Choroid plexus epithelial cell (primary cell): ENCODE measurements around the gene AHRR.

Source experiments
- DNase-seq: peaks from one replicate; pipeline ENCODE4 v3.0.0-alpha.2; 2010; ENCODE audit warnings: low read depth
- H3K4me3 ChIP-seq: 2 replicates; pipeline ENCODE4 v1.5.1; 2011; ENCODE audit warnings: low read depth, mild to moderate bottlenecking, control low read depth, low read length, moderate library complexity
- TF ChIP-seq, protein P1 (sequence below): conservative IDR thresholded peaks from 2 replicates; pipeline ENCODE4 v1.5.1; 2011; ENCODE audit warnings: low read depth, mild to moderate bottlenecking, control low read depth, inconsistent platforms, low read length, moderate library complexity

The AHRR gene

DNA sequence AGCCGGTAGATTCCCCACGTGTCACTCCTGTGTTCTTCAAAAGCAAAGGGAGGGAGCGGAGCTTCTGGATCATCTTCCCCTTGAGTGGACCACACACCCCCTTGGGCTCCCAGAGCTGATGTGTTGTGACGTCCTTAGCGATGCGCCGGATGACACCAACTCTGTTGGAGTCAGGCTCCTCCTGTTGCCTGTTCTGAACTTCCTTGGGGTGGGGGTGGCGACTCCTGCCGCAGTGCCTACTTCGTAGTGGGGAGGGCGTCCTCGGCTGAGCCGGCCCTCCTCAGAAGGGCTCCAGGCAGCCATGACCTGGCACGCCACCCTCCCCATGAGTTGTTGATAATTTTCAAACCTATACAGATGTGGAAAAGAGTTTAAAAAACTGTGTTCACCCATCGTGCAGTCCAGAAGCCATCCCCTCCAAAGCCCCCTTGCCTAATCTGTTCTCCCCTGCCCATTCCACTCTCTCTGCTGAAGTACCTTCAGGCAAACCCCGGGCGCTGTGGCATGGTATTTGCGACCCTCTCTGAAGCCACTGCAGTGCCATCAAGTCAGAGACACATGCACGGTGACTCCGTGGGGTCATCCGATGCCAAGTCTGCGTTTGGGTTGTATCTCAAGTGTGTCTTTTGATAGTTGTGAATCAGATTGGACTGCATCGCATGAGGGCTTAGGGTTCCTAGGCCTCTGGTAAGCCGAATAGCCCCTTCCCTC, 138.2 kb downstream of the AHRR start:
- TF ChIP-seq, protein P1, sequence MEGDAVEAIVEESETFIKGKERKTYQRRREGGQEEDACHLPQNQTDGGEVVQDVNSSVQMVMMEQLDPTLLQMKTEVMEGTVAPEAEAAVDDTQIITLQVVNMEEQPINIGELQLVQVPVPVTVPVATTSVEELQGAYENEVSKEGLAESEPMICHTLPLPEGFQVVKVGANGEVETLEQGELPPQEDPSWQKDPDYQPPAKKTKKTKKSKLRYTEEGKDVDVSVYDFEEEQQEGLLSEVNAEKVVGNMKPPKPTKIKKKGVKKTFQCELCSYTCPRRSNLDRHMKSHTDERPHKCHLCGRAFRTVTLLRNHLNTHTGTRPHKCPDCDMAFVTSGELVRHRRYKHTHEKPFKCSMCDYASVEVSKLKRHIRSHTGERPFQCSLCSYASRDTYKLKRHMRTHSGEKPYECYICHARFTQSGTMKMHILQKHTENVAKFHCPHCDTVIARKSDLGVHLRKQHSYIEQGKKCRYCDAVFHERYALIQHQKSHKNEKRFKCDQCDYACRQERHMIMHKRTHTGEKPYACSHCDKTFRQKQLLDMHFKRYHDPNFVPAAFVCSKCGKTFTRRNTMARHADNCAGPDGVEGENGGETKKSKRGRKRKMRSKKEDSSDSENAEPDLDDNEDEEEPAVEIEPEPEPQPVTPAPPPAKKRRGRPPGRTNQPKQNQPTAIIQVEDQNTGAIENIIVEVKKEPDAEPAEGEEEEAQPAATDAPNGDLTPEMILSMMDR: no peak
- no peak for DNase-seq

DNA sequence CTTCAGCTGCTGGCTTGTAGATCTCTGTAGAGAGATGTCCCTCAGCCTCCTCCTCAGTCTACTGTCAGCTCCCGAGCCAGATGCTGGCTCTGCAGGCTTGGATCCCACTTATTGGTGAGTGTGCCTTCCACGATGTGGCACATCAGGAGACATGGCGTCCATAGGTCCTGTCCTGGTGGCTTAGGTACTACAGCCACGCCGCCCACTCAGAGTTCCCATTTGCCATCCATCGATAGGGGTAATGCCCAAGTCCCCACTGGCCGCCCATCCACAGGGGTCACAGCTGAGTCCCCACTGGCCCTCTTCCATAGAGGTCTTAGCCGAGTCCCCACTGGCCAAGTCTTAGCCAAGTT, 138.7 kb downstream of the AHRR start:
- TF ChIP-seq, protein P1: no peak
- no peak for DNase-seq

More for the DNA sequence above, 138.2 kb downstream of the AHRR start:
- H3K4me3 ChIP-seq: no peak overlapping the region

DNA sequence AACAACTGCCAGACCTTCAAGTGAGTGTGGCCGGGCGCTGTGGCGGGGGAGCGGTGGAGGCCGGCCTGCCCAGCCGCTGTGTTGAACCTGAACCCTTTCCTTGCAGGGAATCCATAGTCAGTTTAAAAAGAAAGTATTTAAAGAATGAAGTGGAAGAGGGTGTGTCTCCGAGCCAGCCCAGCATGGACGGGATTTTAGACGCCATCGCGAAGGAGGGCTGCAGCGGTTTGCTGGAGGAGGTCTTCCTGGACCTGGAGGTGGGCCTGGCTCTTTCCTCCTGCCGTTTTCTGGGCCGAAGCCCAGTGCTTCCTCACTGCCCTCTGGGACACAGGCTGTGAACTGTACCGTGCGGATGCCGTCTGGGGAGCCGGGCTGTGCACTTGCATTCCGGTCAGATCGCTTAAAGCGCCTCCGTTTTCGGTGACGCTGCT, 140.6 kb downstream of the AHRR start:
- DNase-seq: no peak
- TF ChIP-seq, protein P1: no peak
- no peak overlapping the region for H3K4me3 ChIP-seq

More for the DNA sequence above, 138.7 kb downstream of the AHRR start:
- H3K4me3 ChIP-seq: no peak overlapping the region

DNA sequence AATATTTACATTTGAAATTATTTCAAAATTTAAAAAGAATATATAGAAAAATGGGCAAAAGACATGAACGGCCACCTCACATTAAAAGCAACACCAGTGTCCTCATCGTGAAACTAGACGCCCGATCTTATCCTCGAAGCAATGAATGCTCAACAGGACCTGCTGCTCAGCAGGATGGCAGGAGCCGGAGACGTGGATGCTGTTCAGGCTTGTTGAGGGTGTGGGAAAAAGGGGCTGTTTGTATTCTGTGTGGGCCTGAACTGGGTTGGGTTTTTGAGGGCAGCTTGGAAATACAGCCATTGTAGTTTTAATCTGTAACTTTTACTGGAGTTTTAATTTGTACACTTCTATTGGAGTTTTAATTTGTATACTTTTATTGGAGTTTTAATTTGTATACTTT, 141.8 kb downstream of the AHRR start:
- no peak for DNase-seq
- TF ChIP-seq, protein P1: no peak
- no peak overlapping the region for H3K4me3 ChIP-seq

DNA sequence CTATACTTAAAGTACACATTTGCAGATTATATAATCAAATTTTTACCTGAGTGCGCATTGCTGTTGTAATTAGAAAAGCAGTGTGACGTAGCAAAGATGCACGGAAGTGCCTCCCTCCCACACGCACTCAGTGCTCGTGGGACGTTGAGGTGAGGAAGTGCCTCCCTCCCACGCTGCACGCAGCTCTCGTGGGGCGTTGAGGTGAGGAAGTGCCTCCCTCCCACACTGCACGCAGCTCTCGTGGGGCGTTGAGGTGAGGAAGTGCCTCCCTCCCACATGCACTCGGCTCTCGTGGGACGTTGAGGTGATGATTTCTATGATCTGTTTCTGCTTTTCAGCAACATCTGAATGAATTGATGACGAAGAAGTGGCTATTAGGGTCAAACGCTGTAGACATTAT, 142.4 kb downstream of the AHRR start:
- no peak for DNase-seq
- TF ChIP-seq, protein P1: no peak
- no peak overlapping the region for H3K4me3 ChIP-seq

DNA sequence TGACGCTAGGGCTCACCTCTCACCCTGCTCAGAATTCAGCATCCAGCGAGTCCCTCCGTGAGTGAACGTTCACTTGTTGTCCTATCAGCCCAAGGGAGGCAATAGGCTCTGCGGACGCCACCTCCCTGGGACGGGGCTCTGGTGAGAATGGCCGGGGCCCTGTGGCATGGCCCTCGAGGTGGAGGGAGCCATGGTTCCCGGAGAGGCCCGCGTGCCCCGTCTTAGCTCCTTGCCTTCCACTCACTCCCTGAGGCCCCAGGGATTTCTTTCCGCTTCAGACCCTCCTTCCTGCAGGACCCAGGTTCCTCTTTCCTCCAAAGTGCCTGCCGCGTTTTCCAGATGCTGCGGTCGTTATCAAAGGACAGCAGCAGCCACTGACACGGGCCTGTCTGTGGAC, 142.9 kb downstream of the AHRR start:
- no peak for DNase-seq
- TF ChIP-seq, protein P1: no peak
- H3K4me3 ChIP-seq: no peak overlapping the region
